HUES64 (cell line): ENCODE results near the gene LRRC4B.
A peak's percentile ranks its signal among the peaks of the same experiment; 100 is the strongest.

Experiments used
- H3K27ac ChIP-seq: 2 replicates; pipeline ENCODE4 v1.7.0; 2013; ENCODE audit warnings: low read depth, low read length, inconsistent platforms
- H3K27me3 ChIP-seq: 2 replicates; pipeline ENCODE4 v1.6.1; 2013; ENCODE audit warnings: mild to moderate bottlenecking, low read length; ENCODE audit not compliant: insufficient read depth
- H3K36me3 ChIP-seq: 2 replicates; pipeline ENCODE4 v1.6.1; 2013; ENCODE audit warnings: mild to moderate bottlenecking, low read length; ENCODE audit not compliant: insufficient read depth
- H3K4me1 ChIP-seq: 2 replicates; pipeline ENCODE4 v1.6.1; 2013; ENCODE audit warnings: mild to moderate bottlenecking, low read length, moderate library complexity; ENCODE audit not compliant: insufficient read depth
- H3K4me3 ChIP-seq: 2 replicates; pipeline ENCODE4 v1.5.1; 2013; ENCODE audit warnings: mild to moderate bottlenecking, low read length, moderate library complexity
- H3K9ac ChIP-seq: 2 replicates; pipeline ENCODE4 v1.6.1; 2013; ENCODE audit warnings: mild to moderate bottlenecking, low read depth, low read length
- H3K9me3 ChIP-seq: 2 replicates; pipeline ENCODE4 v1.6.1; 2013; ENCODE audit warnings: low read depth, low read length; ENCODE audit not compliant: insufficient read depth
- WGBS: fragments of 150-250, 120-280 bp; methylation state at CpG from one replicate; pipeline ENCODE4 v1.1.7; 2013; ENCODE audit warnings: missing lambda C conversion rate; 5-methylcytosine and 5-hydroxymethylcytosine counted together

The LRRC4B gene

DNA sequence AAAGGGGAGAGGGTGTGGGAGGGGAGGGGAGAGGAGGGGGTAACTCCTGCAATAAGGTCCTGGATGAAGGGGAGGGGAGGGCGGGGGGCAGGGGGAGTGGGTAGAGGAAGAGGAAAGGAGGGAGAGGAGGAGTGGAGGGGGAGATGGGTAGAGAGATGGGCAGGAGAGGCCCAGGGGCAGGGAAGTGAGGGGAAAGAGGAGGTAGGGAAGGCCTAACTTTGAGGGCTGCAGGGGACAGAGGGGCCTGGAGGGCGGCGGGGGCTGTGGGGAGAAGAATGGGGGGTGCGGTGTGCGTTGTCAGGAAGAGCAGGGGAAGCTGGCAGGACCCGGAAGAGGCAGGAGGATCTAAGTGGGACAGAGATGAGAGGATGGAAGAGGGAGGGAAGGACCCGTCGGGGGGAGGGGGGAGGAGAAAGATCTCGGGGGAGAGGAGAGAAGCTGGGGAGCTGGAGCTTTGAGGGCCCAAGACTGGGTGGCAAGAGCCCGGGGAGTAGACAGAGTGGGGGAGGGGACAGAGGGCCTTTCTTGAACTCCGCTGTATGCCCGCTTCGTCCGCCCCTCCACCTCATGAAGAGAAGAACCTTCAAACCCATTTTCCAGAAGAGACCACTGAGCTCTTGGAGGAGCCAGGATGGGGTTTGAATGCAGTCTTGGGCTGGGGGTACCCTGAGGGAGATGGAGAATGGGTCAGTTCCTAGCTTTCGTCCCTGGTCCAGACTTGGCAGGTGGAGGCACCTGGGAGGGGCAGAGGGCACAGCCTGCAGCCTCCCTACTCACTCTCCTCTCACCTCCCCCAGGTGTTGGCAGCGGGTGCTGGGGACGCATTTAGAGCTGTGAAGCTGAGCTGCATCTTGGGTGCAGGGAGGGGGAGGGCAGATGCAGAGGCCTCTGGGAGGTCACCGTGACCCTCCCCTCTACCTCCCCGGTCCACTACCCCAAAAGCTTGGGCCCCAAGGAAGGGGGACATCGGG lies 778 bp upstream of the LRRC4B start:
- Histone ChIP-seq H3K36me3 (no peaks in the 10 kb centered on the region), H3K27me3 (peaks cover 47% of the 10 kb centered on the region), H3K27ac (no peak overlapping the region), H3K9me3 (peaks cover 3% of the 10 kb centered on the region; the same call in 1 of the 2 replicates), H3K9ac (no peak overlapping the region), H3K4me3 (no peak overlapping the region), H3K4me1 (no peaks in the 10 kb centered on the region)
- WGBS: 64% methylated on average over 14 of the region's 20 CpGs

DNA sequence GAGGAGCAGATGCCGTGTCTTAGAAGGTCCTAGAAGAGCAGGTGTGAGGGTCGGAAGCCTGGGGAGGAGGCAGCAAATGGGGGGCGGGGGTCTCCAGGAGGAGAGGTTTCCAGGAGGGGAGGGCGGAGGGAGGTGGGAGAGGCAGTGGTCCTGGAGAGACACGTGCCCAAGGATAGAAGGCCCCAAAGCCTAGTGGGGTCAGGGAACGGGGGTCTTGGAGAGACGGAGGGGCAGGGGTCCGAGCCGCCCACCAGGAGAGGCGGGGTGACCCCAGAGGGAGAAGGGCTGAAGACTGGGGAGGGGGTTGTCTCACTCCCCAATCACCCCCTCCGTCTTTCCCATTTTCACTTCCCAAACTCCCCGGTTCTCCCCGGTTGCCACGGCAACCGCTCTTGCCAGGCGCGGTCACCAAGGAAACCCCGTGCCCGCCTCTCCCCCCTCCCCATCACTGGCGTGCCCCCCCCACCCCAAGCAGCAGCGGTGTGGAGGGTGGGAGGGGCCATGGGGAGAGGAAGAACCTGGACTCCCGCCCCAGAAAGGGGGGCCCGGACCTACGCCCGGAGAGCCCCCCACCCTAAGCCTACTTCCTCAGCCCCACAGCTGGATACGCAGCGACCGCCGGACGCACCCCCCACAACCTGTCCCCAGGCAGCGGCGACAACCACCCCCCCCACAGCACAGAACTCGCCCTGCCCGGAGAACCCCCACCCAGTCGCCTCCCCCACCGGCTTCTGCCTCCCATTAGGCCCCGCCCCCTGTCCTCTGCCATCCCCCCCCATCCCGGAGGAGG lies 988 bp downstream of the LRRC4B start:
- Histone ChIP-seq H3K9me3 (peaks cover 10% of the 10 kb centered on the region; the same call in 1 of the 2 replicates), H3K36me3 (no peaks in the 10 kb centered on the region), H3K27ac (no peak overlapping the region), H3K4me3 (peak overlapping the region; percentile 38; the same call in 1 of the 2 replicates), H3K4me1 (no peaks in the 10 kb centered on the region), H3K27me3 (peaks cover 53% of the 10 kb centered on the region), H3K9ac (no peak overlapping the region)
- WGBS: 41% methylated on average over 21 of the region's 38 CpGs

DNA sequence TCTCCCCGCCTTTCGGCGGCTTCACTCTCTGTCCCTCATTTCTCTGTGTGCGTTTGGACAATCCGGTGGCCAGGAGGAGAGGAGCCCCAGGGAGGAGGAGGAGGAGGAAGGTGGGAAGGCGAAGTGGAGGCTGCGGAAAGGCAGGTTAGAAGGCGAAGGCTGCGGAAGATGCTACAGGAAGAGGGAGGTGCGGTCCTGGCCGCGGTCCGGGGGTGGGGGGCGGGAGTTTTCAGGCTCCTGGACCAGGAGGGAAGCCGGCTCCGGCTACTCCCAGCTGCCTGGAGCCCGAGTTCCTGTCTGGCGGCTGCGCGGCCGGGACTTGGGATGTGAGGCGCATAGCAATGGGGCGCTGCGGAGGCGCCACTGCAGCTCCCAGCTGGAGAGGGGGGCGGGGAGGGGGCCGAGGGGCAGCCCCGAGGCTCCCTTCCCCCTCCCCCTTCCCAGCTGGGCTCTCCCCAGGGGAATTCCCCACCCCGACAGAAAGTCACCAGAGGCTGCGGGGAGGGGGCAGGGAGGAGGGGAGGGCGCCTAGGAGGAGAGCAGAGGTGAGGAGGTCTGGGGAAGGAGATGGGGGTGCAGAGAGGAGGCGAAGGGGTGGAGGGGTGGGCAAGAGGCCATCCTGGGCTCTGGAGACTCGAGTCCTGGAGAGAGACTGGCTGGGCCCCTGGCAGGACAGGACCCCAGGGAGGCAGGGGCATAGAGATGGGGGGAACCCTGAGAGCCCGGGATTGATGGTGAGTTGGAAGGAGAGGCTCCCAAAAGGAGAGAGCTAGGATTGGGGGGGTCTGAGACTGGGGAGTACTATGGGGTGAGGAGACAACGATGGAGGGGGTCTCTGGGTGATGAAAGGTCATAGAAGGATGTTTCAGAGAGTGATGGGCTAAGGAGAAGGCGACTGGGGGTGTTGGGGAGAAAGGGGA lies 2.0 kb downstream of the LRRC4B start:
- Histone ChIP-seq H3K4me1 (no peaks in the 10 kb centered on the region), H3K27ac (no peak overlapping the region), H3K9ac (no peak overlapping the region), H3K36me3 (no peaks in the 10 kb centered on the region), H3K4me3 (peak overlapping the region; percentile 39), H3K9me3 (peaks cover 11% of the 10 kb centered on the region; the same call in 1 of the 2 replicates), H3K27me3 (peaks cover 53% of the 10 kb centered on the region)
- WGBS: 54% methylated on average over 28 of the region's 36 CpGs

DNA sequence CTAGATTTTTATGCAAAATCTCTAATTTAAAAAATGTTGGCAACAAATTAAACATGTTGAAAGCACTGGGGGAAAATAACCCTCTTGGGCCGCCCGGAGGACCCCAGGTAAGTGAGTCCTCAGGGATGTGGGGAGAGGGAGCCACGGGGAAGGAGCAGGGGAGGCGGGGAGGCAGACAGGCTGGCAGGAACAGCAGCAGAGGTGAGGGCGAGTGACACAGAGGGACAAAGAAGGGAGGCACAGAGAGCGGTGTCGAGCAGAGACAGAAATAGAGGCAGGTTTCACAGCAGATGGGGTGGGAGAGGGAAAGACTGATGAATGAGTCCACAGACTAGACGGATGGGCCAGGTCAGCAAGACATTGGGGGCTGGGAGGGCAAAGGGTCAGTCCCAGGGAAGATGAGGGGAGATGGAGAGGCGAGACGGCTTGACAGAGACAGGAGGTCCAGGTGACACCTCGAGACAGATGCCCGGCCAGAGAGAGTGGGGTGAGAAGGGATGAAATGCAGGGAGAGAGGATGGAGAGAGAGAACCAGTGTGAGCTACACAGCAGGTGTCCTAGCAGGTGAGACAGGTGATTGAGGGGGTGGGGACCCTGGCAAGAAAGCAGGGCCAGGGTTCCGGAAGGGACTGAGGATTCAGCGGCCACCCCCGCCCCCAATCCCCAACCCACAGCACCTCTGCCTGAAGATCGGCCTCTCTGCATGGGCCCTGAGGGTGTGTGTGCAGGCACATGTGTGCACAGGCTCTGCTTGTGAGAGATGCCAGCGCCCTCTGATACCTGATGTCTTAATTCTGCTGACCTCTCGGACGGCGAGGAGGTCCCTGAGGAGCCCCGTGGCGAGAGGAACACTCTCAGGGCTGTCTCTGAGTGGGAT lies 3.8 kb downstream of the LRRC4B start:
- Histone ChIP-seq H3K36me3 (no peaks in the 10 kb centered on the region), H3K4me3 (no peak overlapping the region), H3K9ac (no peak overlapping the region), H3K27me3 (peaks cover 46% of the 10 kb centered on the region), H3K9me3 (peaks cover 12% of the 10 kb centered on the region; the same call in 1 of the 2 replicates), H3K27ac (no peak overlapping the region), H3K4me1 (no peaks in the 10 kb centered on the region)
- WGBS: 74% methylated on average over 19 of the region's 22 CpGs

DNA sequence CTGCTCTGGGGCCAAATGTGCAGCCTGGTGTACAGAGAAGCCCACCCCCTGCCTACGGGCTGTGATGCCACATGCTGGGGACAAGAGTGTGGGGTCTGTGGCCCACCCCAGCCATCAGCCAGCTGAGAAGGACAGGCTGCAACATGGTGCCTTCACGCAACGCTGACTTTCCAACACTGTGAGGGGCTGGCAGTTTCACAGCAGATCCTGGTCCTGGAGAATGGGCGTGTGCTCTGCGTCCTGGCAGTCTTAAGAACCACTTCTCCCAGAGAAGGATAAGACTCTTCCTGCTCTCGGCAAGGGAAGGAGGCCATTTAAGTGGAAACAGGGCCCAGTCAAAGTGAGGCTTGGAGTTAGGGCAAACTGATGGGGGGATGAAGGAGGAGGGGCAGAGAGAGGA lies 4.6 kb downstream of the LRRC4B start:
- Histone ChIP-seq H3K9me3 (peaks cover 15% of the 10 kb centered on the region; the same call in 1 of the 2 replicates), H3K27me3 (peaks cover 38% of the 10 kb centered on the region), H3K4me3 (no peak overlapping the region), H3K4me1 (no peaks in the 10 kb centered on the region), H3K36me3 (no peaks in the 10 kb centered on the region), H3K27ac (no peak overlapping the region), H3K9ac (no peak overlapping the region)
- 83% methylated on average over 6 of the region's 6 CpGs for WGBS

DNA sequence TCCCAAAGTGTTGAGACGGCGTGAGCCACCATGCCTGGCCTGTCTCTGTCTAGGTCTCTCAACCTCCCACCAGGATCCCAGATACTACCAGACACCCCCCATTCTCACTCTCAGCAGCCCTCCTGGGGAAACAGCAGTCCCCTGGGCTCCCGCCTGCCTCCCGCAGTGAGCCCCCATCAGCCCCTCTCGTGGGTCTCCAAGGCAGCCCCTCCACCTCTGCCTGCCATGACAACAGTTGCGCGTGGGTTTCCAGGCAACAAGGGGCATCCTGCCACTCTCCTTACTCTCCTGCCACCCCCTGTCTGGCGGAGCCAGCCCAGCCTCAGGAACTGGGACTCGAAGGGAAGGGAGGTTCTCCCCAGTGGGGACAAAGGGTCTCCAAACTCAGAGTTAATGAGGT lies 5.2 kb downstream of the LRRC4B start:
- no peaks in the 10 kb centered on the region for H3K36me3 ChIP-seq
- WGBS: 88% methylated on average over 9 of the region's 9 CpGs
- no peak overlapping the region for H3K9ac ChIP-seq
- peaks cover 15% of the 10 kb centered on the region; the same call in 1 of the 2 replicates for H3K9me3 ChIP-seq
- peaks cover 38% of the 10 kb centered on the region for H3K27me3 ChIP-seq
- no peak overlapping the region for H3K4me3 ChIP-seq
- H3K27ac ChIP-seq: no peak overlapping the region
- H3K4me1 ChIP-seq: no peaks in the 10 kb centered on the region

DNA sequence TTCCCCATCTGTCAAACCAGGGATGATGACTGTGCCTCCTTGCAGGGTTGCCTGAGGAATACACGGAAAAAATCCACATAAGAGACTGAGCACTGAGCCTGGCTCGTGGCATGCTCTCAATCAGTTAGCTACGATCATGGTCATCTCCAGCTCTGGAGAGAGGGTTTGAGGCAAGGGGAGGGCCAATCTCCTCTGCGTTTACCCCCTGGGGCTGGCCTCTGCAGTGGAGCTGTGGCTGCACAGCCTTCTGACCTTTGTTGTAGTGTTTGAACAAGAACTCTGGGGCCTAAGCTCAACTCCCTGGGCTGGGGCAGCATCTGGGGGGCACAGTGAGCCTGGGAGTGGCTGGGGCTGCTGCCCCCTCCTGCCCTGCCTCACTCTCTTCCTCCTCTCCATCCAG lies 5.9 kb downstream of the LRRC4B start:
- peaks cover 15% of the 10 kb centered on the region; the same call in 1 of the 2 replicates for H3K9me3 ChIP-seq
- H3K27me3 ChIP-seq: peaks cover 42% of the 10 kb centered on the region
- H3K36me3 ChIP-seq: no peaks in the 10 kb centered on the region
- no peak overlapping the region for H3K27ac ChIP-seq
- no peaks in the 10 kb centered on the region for H3K4me1 ChIP-seq
- 67% methylated on average over 4 of the region's 4 CpGs for WGBS
- H3K4me3 ChIP-seq: no peak overlapping the region
- no peak overlapping the region for H3K9ac ChIP-seq

DNA sequence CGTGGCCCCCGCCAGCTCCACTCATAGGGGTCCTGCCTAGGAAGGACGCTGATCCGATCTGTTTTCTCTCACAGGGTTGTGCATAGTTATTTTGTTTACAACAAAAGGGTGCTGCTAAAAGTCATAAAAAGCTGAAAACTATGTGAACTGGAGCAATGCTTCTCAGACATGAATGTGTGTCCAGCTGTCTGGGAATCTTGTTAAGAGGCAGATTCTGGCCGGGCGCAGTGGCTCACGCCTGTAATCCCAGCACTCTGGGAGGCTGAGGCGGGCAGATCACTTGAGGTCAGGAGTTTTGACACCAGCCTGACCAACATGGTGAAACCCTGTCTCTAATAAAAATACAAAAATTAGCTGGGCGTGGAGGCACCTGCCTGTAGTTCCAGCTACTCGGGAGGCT lies 8.6 kb downstream of the LRRC4B start:
- no peaks in the 10 kb centered on the region for H3K36me3 ChIP-seq
- no peak overlapping the region for H3K27ac ChIP-seq
- H3K27me3 ChIP-seq: peaks cover 27% of the 10 kb centered on the region
- no peaks in the 10 kb centered on the region for H3K4me1 ChIP-seq
- H3K9ac ChIP-seq: no peak overlapping the region
- no peak overlapping the region for H3K4me3 ChIP-seq
- 75% methylated on average over 10 of the region's 10 CpGs for WGBS
- H3K9me3 ChIP-seq: peaks cover 15% of the 10 kb centered on the region; the same call in 1 of the 2 replicates

DNA sequence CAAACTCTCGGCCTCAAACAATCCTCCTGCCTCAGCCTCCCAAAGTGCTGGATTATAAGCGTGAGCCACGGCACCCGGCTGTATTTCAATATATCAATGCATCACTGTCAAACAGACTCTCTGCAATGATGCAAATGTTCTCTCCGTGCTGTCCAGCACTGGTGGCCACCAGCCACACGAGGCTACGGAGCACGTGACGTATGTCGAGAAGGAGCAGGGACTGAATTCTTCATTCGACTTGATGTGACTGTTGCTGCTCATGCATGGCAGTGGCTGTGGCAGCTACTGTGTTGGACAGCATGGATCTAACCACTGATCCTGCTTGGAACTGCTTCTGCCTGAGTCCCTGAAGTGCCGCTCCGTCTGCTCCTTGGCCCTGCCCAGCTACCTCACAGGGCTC lies 9.8 kb downstream of the LRRC4B start:
- no peak overlapping the region for H3K27ac ChIP-seq
- H3K27me3 ChIP-seq: peaks cover 25% of the 10 kb centered on the region
- peaks cover 12% of the 10 kb centered on the region; the same call in 1 of the 2 replicates for H3K9me3 ChIP-seq
- WGBS: 91% methylated on average over 13 of the region's 13 CpGs
- H3K9ac ChIP-seq: no peak overlapping the region
- H3K36me3 ChIP-seq: no peaks in the 10 kb centered on the region
- no peak overlapping the region for H3K4me3 ChIP-seq
- no peaks in the 10 kb centered on the region for H3K4me1 ChIP-seq

DNA sequence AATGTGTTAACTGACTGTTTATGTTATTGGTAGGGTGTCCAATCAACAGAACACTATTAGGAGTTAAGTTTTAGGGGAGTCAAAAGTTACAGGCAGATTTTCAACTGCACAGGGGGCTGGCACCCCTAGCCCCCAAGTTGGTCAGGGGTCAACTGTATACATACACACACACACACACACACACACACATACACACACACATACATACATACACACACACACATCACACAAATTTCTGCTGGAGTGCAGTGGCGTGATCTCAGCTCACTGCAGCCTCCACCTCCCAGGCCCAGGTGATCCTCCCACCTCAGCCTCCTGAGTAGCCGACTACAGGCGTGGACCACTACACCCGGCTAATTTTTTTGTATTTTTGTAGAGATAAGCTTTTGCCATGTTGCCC lies 10.2 kb downstream of the LRRC4B start:
- Histone ChIP-seq H3K36me3 (no peaks in the 10 kb centered on the region), H3K27ac (no peak overlapping the region), H3K4me1 (no peaks in the 10 kb centered on the region), H3K4me3 (no peak overlapping the region), H3K9ac (no peak overlapping the region), H3K9me3 (peaks cover 10% of the 10 kb centered on the region; the same call in 1 of the 2 replicates), H3K27me3 (peaks cover 28% of the 10 kb centered on the region)
- 90% methylated on average over 4 of the region's 4 CpGs for WGBS
